AG09319 (cell line): ENCODE results near the gene UPK2.

Experiments used
- DNase-seq: peaks from one replicate; pipeline ENCODE4 v3.0.0-alpha.2; 2010; ENCODE audit warnings: low read depth; ENCODE audit errors: extremely low read depth
- TF ChIP-seq, protein P1 (sequence below): IDR thresholded peaks from 2 replicates; pipeline ENCODE4 v1.5.1; 2011; ENCODE audit warnings: low read depth, mild to moderate bottlenecking, inconsistent platforms, low read length, moderate library complexity

The UPK2 gene

DNA sequence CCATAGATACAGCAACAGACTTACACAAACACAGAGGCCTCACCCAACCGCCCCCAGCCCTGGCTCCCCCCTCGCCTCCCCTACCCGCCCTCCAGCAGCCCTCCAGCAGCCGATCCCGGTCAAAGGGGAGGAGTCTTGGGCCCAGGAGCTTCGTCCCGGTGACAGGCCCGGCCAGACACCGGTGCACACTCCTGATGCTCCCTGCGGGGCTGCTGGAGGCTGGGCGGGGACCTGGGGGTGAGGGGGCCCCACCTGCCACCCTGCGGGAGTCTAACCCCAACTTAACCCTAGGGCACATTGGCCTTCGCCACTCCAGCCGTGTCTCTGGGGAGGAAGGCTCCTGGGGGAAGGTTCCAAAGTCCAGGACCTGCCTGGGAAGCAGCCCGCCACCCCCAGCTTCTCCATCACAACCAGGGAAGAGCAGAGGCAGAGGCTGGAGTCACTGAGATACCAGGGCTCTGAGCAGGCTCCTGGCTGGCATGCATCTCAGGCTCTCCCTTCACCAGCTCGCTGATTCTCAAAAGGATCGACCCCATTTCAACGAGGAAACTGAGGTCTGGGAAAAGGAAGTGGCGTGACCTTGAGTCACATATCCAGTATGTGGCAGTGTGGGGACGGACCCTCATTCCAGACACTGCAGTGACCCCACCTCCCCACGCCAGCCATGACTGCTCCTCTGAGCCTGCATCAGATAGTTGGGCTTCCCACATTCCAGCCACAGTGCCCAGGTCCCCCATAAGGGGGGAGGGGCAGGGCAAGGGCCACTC is 44.8 kb upstream of the UPK2 start:
- no peak for DNase-seq
- TF ChIP-seq, protein P1, sequence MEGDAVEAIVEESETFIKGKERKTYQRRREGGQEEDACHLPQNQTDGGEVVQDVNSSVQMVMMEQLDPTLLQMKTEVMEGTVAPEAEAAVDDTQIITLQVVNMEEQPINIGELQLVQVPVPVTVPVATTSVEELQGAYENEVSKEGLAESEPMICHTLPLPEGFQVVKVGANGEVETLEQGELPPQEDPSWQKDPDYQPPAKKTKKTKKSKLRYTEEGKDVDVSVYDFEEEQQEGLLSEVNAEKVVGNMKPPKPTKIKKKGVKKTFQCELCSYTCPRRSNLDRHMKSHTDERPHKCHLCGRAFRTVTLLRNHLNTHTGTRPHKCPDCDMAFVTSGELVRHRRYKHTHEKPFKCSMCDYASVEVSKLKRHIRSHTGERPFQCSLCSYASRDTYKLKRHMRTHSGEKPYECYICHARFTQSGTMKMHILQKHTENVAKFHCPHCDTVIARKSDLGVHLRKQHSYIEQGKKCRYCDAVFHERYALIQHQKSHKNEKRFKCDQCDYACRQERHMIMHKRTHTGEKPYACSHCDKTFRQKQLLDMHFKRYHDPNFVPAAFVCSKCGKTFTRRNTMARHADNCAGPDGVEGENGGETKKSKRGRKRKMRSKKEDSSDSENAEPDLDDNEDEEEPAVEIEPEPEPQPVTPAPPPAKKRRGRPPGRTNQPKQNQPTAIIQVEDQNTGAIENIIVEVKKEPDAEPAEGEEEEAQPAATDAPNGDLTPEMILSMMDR = no peak

DNA sequence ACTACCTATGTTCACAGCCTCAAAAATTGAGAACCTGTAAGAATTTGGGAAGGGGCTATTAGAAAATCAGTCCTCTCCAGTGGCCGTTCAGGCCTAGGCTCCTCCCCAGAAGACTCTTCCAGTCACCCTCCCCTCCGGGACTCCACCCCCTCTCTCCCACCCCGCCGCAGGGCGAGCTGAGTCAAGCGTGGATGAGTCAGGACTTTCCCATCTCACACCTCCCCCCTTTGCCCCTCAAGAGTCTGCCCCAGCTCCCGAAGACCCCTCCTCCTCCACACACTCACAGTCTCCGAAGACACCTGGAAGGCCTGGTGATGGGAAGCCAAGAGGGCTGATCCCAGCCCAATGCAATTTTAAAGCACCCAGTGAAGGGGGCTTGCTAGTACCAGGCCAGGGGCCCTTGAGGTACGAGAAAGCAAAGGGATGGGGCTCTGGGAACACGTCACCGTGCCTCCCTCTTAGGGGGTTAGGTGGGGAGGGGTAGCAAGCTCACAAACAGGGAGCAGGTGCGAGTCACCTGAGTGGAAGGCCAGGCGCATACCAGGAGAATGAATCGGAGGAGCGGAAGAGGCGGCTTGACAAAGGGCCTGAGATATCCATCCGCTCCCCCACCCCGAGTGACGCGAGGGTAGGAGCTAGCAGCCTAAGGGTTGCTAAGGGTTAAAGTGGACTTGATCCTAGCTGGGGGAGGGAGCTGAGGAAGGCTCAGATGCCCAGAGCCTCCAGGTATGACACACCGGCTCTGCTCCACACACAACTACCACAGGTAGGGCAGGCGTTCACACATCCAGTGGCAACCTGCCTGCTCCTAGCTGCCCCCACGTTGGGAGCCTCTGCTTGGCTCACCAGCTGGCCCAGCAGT is 44.0 kb upstream of the UPK2 start:
- DNase-seq = no peak
- TF ChIP-seq, protein P1 = no peak

DNA sequence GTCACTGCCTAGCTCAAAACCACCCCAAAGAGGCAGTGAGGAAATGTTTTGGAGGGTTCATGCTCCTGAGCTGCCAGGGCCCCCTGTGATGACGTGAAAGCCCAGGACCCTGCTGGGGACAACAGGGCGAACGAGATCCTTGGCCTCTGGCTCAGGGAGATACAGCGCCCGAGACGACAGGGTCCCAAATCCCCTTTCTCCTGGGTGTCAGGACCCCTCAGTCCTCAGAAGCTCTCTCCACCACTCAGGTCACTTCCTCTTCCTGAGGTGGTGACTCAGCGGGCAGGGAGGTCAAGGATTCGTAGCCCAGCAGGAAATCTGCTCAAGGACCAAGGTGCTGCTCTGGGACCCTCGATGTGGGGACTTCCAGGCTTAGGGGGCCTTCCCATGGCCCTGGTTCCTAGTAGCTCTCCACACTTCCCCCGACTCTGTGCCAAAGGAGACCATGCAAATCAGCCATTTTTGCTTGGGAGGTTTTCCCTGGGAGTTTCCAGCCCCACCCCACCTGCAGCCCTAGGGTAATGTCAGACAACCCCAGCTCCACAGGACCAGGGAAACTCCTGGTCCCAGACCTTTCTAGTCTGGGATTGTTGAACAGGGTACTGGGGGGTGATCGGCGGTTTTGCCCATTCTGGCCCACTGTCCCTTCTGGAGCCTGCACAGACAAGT is 43.2 kb upstream of the UPK2 start:
- no peak for DNase-seq
- TF ChIP-seq, protein P1 = no peak

DNA sequence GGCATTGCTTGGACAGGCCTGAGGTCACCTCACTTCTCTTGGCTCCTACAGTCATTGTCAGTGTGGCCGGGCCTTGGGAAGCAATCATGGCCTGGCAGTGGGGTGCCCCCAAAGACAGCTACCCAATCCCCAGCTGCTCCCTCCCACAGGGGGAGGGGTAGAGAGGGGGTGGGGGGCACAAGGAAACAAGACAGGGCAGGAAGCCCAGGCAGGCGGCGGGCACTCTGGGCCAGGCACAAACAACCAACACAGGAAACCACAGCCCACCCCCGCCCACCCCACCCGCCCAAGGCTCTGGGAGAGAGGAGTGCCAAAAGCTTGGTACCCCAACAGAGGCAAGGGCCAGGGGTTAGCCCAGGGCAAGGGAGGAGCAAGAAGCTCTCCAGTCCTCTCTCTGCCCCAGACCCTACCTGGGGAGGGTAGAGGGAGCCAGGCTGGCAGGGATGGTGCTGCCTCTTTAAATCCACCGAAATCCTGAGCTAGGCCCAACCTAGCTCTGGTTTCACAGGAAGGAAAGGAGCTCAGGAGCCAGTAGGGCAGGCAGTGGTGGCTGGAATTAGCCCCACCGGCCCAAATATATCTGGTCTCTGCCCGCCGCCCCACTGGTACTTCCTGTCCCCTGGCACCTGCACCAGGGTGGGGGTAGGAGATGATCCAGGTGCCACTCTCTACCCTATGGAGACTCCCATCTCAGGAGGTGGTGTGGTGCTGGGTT is 42.5 kb upstream of the UPK2 start:
- no peak for DNase-seq
- TF ChIP-seq, protein P1 = no peak

DNA sequence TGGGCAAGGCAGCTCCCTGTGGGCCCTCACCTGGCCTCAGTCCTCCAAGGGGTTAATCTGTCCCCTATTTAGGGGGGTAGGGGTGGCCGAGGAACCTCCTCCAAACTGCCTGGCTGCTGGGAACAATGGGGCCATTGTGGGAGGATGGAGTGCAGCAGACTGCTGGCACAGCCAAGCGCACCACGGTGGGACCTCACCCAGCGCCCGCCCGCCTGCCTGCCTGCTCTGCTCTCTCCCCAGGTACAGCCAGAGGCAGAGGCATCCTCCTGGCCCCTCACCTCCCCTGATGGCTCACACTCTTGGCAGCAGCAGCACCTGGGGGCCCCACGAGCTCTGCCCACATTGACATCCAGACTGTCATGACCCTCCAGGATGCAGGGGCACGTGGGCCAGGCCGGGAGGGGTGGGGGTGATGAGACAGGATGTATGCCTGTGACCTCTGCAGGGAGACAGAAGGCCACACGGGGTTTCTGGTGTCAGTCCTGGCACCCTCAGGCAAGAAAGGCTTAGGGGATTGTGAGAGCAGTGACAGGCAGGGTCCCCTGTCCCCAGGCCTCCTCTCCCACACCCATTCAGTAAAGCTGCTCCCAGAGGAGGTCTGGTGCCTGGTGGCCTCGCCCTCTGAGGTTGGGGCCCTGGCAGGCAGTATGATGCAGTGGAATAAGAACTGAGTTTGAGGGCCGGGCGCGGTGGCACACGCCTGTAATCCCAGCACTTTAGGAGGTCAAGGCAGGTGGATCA is 41.8 kb upstream of the UPK2 start:
- TF ChIP-seq, protein P1 = no peak
- DNase-seq = no peak

DNA sequence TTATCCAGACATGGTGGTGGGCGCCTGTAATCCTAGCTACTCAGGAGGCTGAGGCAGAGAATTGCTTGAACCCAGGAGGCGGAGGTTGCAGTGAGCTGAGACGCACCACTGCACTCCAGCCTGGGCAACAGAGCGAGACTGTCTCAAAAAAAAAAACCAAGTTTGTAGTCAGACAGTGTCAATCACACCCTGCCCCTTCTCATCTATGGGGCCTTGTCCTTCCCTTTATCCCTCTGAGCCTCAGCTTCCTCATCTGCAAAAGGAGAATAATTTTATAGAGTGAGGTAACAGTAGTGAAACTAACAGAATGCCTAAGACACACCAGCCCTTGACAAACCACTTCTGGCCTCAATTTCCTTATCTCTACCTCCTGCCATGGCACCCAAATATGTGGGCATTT is 41.1 kb upstream of the UPK2 start:
- TF ChIP-seq, protein P1 = no peak
- no peak for DNase-seq
